GM06990 (cell line): ENCODE data around the gene UBE2M.

Experiments
- DNase-seq: peaks from one replicate; pipeline ENCODE4 v3.0.0-alpha.2; 2011; ENCODE audit not compliant: insufficient read length; ENCODE audit errors: extremely low read depth
- H3K27me3 ChIP-seq: replicated peaks from 2 replicates; pipeline ENCODE4 v1.6.0; 2011; ENCODE audit warnings: low read length; ENCODE audit not compliant: control insufficient read depth, insufficient read depth
- H3K36me3 ChIP-seq: 2 replicates; pipeline ENCODE4 v1.5.1; 2011; ENCODE audit warnings: low read length; ENCODE audit not compliant: control insufficient read depth, insufficient read depth
- H3K4me3 ChIP-seq: replicated peaks from 2 replicates; pipeline ENCODE4 v1.5.1; 2011; ENCODE audit warnings: low read depth, mild to moderate bottlenecking, control low read depth, low read length
- CTCF ChIP-seq: IDR thresholded peaks from 2 replicates; pipeline ENCODE4 v1.5.1; 2011; ENCODE audit warnings: low read length, control low read depth, mild to moderate bottlenecking, inconsistent platforms; ENCODE audit not compliant: insufficient read depth, poor library complexity, severe bottlenecking

UBE2M gene

GRCh38 chr19:58555920-58556621 is 2.3 kb downstream of the UBE2M start:
- no peak for TF ChIP-seq CTCF
- Histone ChIP-seq H3K4me3 (peak overlapping the region; percentile 94), H3K36me3 (peaks cover 15% of the 10 kb centered on the region), H3K27me3 (no peaks in the 10 kb centered on the region)
- no peak for DNase-seq

GRCh38 chr19:58555369-58555885 is 3.0 kb downstream of the UBE2M start:
- DNase-seq = no peak
- Histone ChIP-seq H3K36me3 (peaks cover 21% of the 10 kb centered on the region), H3K4me3 (peak overlapping the region; percentile 95), H3K27me3 (no peaks in the 10 kb centered on the region)
- no peak for TF ChIP-seq CTCF

- DNase-seq = peak; percentile 97
- Histone ChIP-seq H3K36me3 (peaks cover 27% of the 10 kb centered on the region), H3K4me3 (peak within 1 kb of the TSS; percentile 95), H3K27me3 (no peaks in the 10 kb centered on the region)
- TF ChIP-seq CTCF = no peak
Measured at GRCh38 chr19:58554494-58555368, 3.7 kb downstream of the UBE2M start, which contains the start of gene CHMP2A. TSS of gene CHMP2A (minus strand) at chr19:58555105. CDS start at chr19:58554212, 893 bp downstream.

GRCh38 chr19:58553799-58554493 is 4.5 kb downstream of the UBE2M start:
- no peak for DNase-seq
- Histone ChIP-seq H3K27me3 (no peaks in the 10 kb centered on the region), H3K4me3 (peak overlapping the region; percentile 95), H3K36me3 (peaks cover 35% of the 10 kb centered on the region)
- no peak for TF ChIP-seq CTCF

- H3K36me3 ChIP-seq = peaks cover 47% of the 10 kb centered on the region
- DNase-seq = no peak
- no peaks in the 10 kb centered on the region for H3K27me3 ChIP-seq
- TF ChIP-seq CTCF = no peak
- H3K4me3 ChIP-seq = no peak overlapping the region
Measured at GRCh38 chr19:58552655-58553054, 5.8 kb downstream of the UBE2M start.
